Thyroid gland (tissue), 4 donors: ENCODE results near the gene FAAP100.

ENCODE experiments used
- CTCF ChIP-seq, 6 experiments: fragments of 200-600 bp in 3 of 6; fragments of 450-650 bp in 3 of 6; sonication (generic) in 3 of 6; IDR thresholded peaks; one replicate each; pipeline ENCODE4 v1.5.1; 2016 to 2019; ENCODE audit warnings: antibody characterized with exemption in 6 of 6, mild to moderate bottlenecking in 2 of 6, inconsistent platforms in 1 of 6, moderate library complexity in 1 of 6
- POLR2A ChIP-seq, 2 donors: fragments of 450-650 bp; IDR thresholded peaks; one replicate each; pipeline ENCODE4 v1.6.1; 2017; ENCODE audit warnings: antibody characterized with exemption in 2 of 2, mild to moderate bottlenecking in 2 of 2, moderate library complexity in 1 of 2

DNA sequence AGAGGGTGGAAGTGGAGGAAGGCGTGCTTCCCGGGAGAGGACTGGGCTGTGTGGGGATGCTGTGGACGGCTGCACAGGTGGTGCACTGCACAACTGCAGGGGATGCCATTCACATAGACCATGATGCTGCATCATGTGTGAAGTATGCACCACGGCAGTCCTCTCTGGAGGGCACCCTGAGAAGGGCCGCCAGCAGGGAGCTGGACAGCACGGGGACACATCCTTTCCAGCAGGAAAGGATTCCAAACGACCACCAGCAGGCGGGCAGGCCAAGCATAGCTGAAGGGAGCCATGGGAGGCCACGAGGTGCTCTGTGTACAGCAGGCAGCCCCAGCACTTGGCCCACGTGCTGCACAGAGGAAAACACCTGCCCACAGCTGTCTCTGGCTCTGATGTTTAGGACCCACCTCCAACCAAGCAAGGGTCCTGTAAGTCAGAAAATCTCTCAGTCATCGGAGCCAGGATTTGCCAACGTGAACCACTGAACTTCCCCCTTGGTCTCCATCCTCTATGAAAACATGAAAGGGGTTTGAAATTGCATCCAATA lies 49.6 kb downstream of the FAAP100 start:
- TF ChIP-seq CTCF (IDR thresholded peaks at IDR 0.05) (no peak), POLR2A (IDR thresholded peaks at IDR 0.05) (no peak)
